NT2/D1 (cell line): ENCODE measurements around the gene SNX12.
"Not testable (repeated sequence)": the region's sequence is repeated elsewhere in the genome, so short reads cannot be mapped to it uniquely, and the experiment has no call there.

Experiments used
- DNase-seq: peaks from one replicate; pipeline ENCODE4 v3.0.0-alpha.2; 2011; ENCODE audit warnings: low read depth, low spot score
- H3K27me3 ChIP-seq: 2 replicates; pipeline ENCODE4 v1.6.0; 2011; ENCODE audit warnings: mild to moderate bottlenecking; ENCODE audit not compliant: insufficient read length, insufficient read depth
- H3K36me3 ChIP-seq: 2 replicates; pipeline ENCODE4 v1.6.1; 2011; ENCODE audit warnings: mild to moderate bottlenecking, low read length, mixed read lengths; ENCODE audit not compliant: insufficient read depth, insufficient read length
- H3K4me1 ChIP-seq: 2 replicates; pipeline ENCODE4 v1.5.1; 2011; ENCODE audit not compliant: insufficient read depth, insufficient read length
- H3K4me3 ChIP-seq: 2 replicates; pipeline ENCODE4 v1.5.1; 2011; ENCODE audit warnings: low read depth; ENCODE audit not compliant: insufficient read length
- H3K9ac ChIP-seq: 2 replicates; pipeline ENCODE4 v1.6.0; 2011; ENCODE audit warnings: low read depth; ENCODE audit not compliant: insufficient read length
- H3K9me3 ChIP-seq: 2 replicates; pipeline ENCODE4 v1.5.1; 2011; ENCODE audit warnings: mild to moderate bottlenecking, low read length; ENCODE audit not compliant: insufficient read depth
- SUZ12 ChIP-seq: IDR thresholded peaks from 2 replicates; pipeline ENCODE4 v1.6.1; 2011; ENCODE audit not compliant: insufficient read length, insufficient read depth; ENCODE audit errors: extremely low read depth
- YY1 ChIP-seq: IDR thresholded peaks from 2 replicates; pipeline ENCODE4 v1.6.1; 2011; ENCODE audit not compliant: insufficient read length, insufficient read depth
- ZNF274 ChIP-seq: IDR thresholded peaks from 2 replicates; pipeline ENCODE4 v1.6.1; 2011; ENCODE audit warnings: mild to moderate bottlenecking, low read depth, low read length

Gene SNX12

DNA sequence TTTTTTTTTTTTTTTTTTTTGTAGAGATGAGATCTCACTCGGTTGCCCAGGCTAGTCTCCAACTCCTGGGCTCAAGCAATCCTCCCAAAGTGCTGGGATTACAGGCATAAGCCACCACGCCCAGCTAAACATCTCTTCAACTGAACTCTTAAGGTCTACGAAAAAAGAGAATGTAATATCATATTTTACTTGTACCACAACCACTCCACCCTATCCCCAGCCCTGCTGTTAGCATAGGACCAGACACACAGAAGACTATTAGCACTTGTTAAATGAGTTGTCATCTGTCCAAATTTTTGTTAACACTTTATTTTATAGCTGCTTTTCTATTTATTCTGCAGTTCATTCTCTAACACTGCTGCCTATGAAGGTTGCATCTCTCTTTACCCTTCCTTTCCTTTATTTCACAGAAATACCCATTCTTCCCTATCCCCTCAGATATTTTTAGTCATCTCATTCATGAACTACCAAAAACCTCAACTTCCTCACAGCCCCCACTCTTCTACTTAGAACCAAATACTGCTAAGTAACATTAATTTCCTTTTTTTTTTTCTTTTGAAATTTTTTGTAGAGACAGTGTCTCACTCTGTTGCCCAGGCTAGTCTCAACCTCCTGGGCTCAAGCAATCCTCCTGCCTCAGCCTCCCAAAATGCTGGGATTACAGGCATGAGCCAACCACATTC is 10.1 kb downstream of the SNX12 start:
- Histone ChIP-seq H3K4me3 (no peak overlapping the region), H3K9me3 (no peaks in the 10 kb centered on the region), H3K36me3 (peaks cover 67% of the 10 kb centered on the region), H3K4me1 (no peaks in the 10 kb centered on the region), H3K27me3 (no peaks in the 10 kb centered on the region), H3K9ac (no peak overlapping the region)
- DNase-seq: no peak
- TF ChIP-seq SUZ12 (no peak), ZNF274 (no peak), YY1 (no peak)

DNA sequence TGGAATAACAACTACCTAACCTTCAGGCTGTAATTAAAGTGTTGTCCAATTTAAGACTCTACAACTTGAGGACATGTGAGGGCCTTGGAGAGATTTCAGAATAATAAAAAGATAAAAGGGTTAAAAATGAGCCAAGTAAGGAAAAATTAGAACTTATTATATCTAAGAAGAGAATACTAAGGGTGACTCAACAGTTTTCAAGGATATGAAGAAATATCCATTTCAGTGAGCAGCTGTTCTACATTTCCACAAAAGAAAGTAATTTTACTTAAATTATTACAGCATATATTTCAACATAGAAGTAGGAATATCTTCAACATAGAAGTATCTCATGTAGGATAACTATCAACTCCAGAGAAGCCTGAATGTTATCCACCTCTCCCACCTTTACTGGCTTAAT is 11.3 kb downstream of the SNX12 start:
- no peak for TF ChIP-seq SUZ12
- TF ChIP-seq YY1: no peak
- TF ChIP-seq ZNF274: no peak
- no peaks in the 10 kb centered on the region for H3K27me3 ChIP-seq
- no peak for DNase-seq
- H3K4me1 ChIP-seq: no peaks in the 10 kb centered on the region
- H3K36me3 ChIP-seq: peaks cover 62% of the 10 kb centered on the region
- H3K9ac ChIP-seq: no peak overlapping the region
- H3K4me3 ChIP-seq: no peak overlapping the region
- H3K9me3 ChIP-seq: no peaks in the 10 kb centered on the region

DNA sequence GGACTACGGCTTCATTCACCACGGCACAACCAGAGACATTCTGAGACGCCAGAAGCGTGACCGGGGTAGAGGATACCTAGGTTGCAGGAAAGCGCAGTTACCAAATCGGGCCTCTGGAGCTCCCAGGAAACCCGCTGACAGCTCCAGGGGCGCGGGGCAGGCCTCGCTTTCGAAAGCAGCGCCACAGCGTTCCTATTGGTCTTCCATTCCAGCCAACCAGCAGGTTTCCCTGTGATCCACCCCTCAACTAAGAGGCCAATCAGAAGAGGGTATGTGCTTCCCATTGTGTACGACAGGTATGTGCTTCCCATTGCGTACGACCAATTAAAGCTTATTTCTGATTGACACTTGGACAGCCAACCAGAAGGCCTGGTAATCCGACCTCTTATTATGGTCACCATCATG is 14.9 kb downstream of the SNX12 start:
- TF ChIP-seq SUZ12 (no peak), YY1 (no peak), ZNF274 (no peak)
- H3K36me3 ChIP-seq: peaks cover 34% of the 10 kb centered on the region
- no peak overlapping the region for H3K4me3 ChIP-seq
- H3K9me3 ChIP-seq: no peaks in the 10 kb centered on the region
- H3K9ac ChIP-seq: no peak overlapping the region
- DNase-seq: no peak
- no peaks in the 10 kb centered on the region for H3K4me1 ChIP-seq
- H3K27me3 ChIP-seq: no peaks in the 10 kb centered on the region

DNA sequence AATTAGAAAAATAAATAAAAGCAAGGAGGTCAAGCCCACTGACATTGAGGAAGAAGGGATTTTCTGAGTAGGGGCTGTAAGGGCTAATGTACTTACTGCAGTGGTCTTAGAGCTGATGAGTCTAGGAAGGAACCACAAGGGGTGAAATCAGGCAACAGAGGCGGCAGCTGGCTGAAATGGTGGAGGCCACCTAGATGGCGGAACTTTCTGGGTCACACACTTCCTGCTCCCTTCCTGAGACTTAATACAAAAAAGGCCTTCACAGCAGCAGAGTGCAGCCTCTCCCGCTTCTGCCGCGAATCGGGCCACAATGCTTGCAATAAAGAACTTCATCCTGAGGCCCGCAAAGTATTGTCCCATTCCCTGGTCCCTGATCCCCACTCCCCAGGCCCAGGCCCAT is 15.4 kb downstream of the SNX12 start:
- H3K27me3 ChIP-seq: no peaks in the 10 kb centered on the region
- no peak for DNase-seq
- no peak for TF ChIP-seq SUZ12
- TF ChIP-seq ZNF274: no peak
- no peak for TF ChIP-seq YY1
- H3K4me3 ChIP-seq: no peak overlapping the region
- peaks cover 33% of the 10 kb centered on the region for H3K36me3 ChIP-seq
- no peaks in the 10 kb centered on the region for H3K9me3 ChIP-seq
- no peaks in the 10 kb centered on the region for H3K4me1 ChIP-seq
- no peak overlapping the region for H3K9ac ChIP-seq

DNA sequence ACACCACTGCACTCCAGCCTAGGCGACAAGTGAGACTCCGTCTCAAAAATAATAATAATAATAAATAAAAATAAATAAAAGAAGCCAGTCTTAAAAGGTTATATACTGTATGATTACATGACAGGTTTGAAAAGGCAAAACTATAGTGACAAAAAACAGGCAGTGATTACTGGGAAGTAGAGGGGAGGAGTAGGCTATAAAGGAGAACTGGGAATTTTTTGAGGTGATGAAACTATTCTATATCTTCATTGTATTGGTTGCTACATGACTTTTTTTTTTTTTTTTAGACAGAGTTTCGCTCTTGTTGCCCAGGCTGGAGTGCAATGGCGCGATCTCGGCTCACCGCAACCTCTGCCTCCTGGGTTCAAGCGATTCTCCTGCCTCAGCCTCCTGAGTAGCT is 20.2 kb downstream of the SNX12 start:
- H3K4me3 ChIP-seq, H3K9me3 ChIP-seq, DNase-seq, H3K4me1 ChIP-seq, H3K36me3 ChIP-seq, H3K27me3 ChIP-seq, H3K9ac ChIP-seq: not testable (repeated sequence)

DNA sequence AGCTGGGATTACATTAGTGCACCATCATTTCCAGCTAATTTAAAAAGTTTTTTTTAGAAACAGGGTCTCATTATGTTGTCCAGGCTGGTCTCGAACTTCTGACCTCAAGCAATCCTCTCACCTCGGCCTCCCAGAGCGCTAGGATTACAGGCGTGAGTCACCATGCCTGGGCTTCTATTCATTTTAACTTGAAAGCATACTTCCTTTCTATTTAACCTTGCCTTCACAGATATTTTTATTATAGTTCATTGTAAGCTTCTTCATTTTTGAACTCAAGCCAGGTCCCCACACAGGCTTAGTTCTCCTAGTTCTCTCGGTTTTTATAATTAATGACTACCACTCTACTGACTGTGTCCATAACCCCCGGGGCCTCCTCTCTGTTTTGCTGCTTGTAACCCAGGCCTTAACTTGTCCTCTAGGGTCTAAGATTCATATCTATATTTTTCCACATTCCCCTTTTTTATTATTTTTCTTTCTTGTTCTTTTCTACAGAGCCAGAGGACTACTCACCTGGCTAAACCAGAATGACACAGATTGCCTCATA is 50.7 kb downstream of the SNX12 start:
- H3K27me3 ChIP-seq: no peaks in the 10 kb centered on the region
- H3K4me1 ChIP-seq: no peaks in the 10 kb centered on the region
- no peak overlapping the region for H3K9ac ChIP-seq
- H3K9me3 ChIP-seq: no peaks in the 10 kb centered on the region
- no peak for TF ChIP-seq ZNF274
- no peak for TF ChIP-seq SUZ12
- TF ChIP-seq YY1: no peak
- DNase-seq: no peak
- H3K36me3 ChIP-seq: no peaks in the 10 kb centered on the region
- H3K4me3 ChIP-seq: no peak overlapping the region
